Endothelial cell of umbilical vein (primary cell): Measurements from ENCODE around the gene AGPS. TPM values are rescaled to one million over a fixed set of nuclear protein-coding genes. Genes with fewer than 3 reads are reported as not detected.

ENCODE experiments used
- BruUV-seq: library from RNA; stranded (reverse); fragments of 400-500 nt; replicated peaks from 2 replicates; lab custom pipeline; 2021; lab: Mats Ljungman, UMichigan
- CTCF ChIA-PET: fragments of 300-600, 350-600 bp; sonication (Branson Sonifier 250); formaldehyde crosslinking; loops from one replicate; lab custom pipeline; 2021; ENCODE audit warnings: antibody characterized with exemption, inconsistent platforms; lab: Charles Lee
- POLR2A ChIA-PET: fragments of 300-600, 350-600 bp; sonication (Branson Sonifier 250); formaldehyde crosslinking; loops from one replicate; lab custom pipeline; 2021; ENCODE audit warnings: antibody characterized with exemption, inconsistent platforms; lab: Charles Lee
- DNase-seq: peaks from one replicate; pipeline ENCODE4 v3.0.0-alpha.2; 2011; ENCODE audit warnings: low read depth, low spot score
- FAIRE-seq: peaks from 2 replicates; lab custom pipeline; 2011; peaks lifted over from hg19 to GRCh38; lab: Jason Lieb, UNC
- H2AFZ ChIP-seq: 2 replicates; pipeline ENCODE4 v1.6.0; 2012; ENCODE audit warnings: low read depth, low read length, control low read depth, inconsistent platforms
- H3K27ac ChIP-seq: 2 replicates; pipeline ENCODE4 v1.5.1; 2011; ENCODE audit warnings: low read depth, mild to moderate bottlenecking, control low read depth, low read length, moderate library complexity; ENCODE audit not compliant: insufficient read depth
- H3K27me3 ChIP-seq, 2 experiments: 2 replicates each; pipeline versions ENCODE4 v1.6.0 to v1.6.1; 2011; ENCODE audit warnings: low read length in 2 of 2, mixed read lengths in 1 of 2; ENCODE audit not compliant: control insufficient read depth in 2 of 2, insufficient read depth in 2 of 2
- H3K36me3 ChIP-seq, 2 experiments: 2 replicates in 1 of 2; 3 replicates in 1 of 2; pipeline ENCODE4 v1.5.1; 2011; ENCODE audit warnings: low read length in 2 of 2, mild to moderate bottlenecking in 1 of 2, moderate library complexity in 1 of 2; ENCODE audit not compliant: control insufficient read depth in 2 of 2, insufficient read depth in 2 of 2; ENCODE audit errors: extremely low read depth in 1 of 2
- H3K4me1 ChIP-seq: 3 replicates; pipeline ENCODE4 v1.5.1; 2011; ENCODE audit warnings: mild to moderate bottlenecking, low read length; ENCODE audit not compliant: control insufficient read depth, insufficient read depth; ENCODE audit errors: extremely low read depth
- H3K4me2 ChIP-seq: 2 replicates; pipeline ENCODE4 v1.6.1; 2011; ENCODE audit warnings: low read length, control low read depth, mixed read lengths; ENCODE audit not compliant: insufficient read depth
- H3K4me3 ChIP-seq, 3 experiments: fragments of 200-600 bp in 1 of 3; sonication (generic), shearing (Covaris generic) in 1 of 3; replicated peaks in 1 of 3; 2 replicates each; pipeline ENCODE4 v1.5.1; 2011 to 2016; ENCODE audit warnings: control low read depth in 3 of 3, low read length in 3 of 3, mild to moderate bottlenecking in 2 of 3, inconsistent platforms in 1 of 3, low read depth in 1 of 3, moderate library complexity in 1 of 3; ENCODE audit not compliant: insufficient read depth in 1 of 3
- H3K79me2 ChIP-seq: 2 replicates; pipeline ENCODE4 v1.6.0; 2012; ENCODE audit warnings: low read length, inconsistent platforms; ENCODE audit not compliant: control insufficient read depth, insufficient read depth
- H3K9ac ChIP-seq: replicated peaks from 2 replicates; pipeline ENCODE3; 2011; ENCODE audit warnings: low read length, control low read depth; ENCODE audit not compliant: insufficient read depth; ENCODE audit errors: extremely low read depth
- H3K9me1 ChIP-seq: replicated peaks from 3 replicates; pipeline ENCODE4 v1.6.0; 2011; ENCODE audit warnings: mild to moderate bottlenecking, low read length; ENCODE audit not compliant: control insufficient read depth, insufficient read depth; ENCODE audit errors: extremely low read depth
- H3K9me3 ChIP-seq: replicated peaks from 2 replicates; pipeline ENCODE4 v1.5.1; 2012; ENCODE audit warnings: low read length, inconsistent platforms; ENCODE audit not compliant: control insufficient read depth, insufficient read depth
- H4K20me1 ChIP-seq: replicated peaks from 2 replicates; pipeline ENCODE3; 2011; ENCODE audit warnings: mild to moderate bottlenecking, low read length; ENCODE audit not compliant: control insufficient read depth, insufficient read depth; ENCODE audit errors: extremely low read depth
- CTCF ChIP-seq, 2 donors: IDR thresholded peaks; 1 replicate in 1 of 2; 2 replicates in 1 of 2; pipeline ENCODE4 v1.5.1; 2011; ENCODE audit warnings: low read length in 2 of 2, mild to moderate bottlenecking in 2 of 2, moderate library complexity in 2 of 2, control low read depth in 1 of 2, inconsistent platforms in 1 of 2, low read depth in 1 of 2; ENCODE audit not compliant: insufficient read depth in 1 of 2; ENCODE audit errors: extremely low read depth in 1 of 2
- EZH2 ChIP-seq: IDR thresholded peaks from 2 replicates; pipeline ENCODE4 v1.6.1; 2012; ENCODE audit warnings: borderline replicate concordance, low read depth, mild to moderate bottlenecking, moderate library complexity, low read length, inconsistent platforms; ENCODE audit not compliant: severe bottlenecking
- JUN ChIP-seq: IDR thresholded peaks from 2 replicates; pipeline ENCODE4 v1.6.1; 2011; ENCODE audit warnings: borderline replicate concordance, low read depth; ENCODE audit not compliant: insufficient read length, insufficient read depth
- MAX ChIP-seq: IDR thresholded peaks from 2 replicates; pipeline ENCODE4 v1.6.1; 2011; ENCODE audit not compliant: insufficient read depth, insufficient read length
- MYC ChIP-seq: IDR thresholded peaks from one replicate; pipeline ENCODE4 v1.6.1; 2011; ENCODE audit warnings: mild to moderate bottlenecking, low read depth, low read length
- POLR2A ChIP-seq: IDR thresholded peaks from 2 replicates; pipeline ENCODE4 v1.6.1; 2012; ENCODE audit warnings: low read depth, mild to moderate bottlenecking, control low read depth, low read length
- POLR2AphosphoS5 ChIP-seq: IDR thresholded peaks from 2 replicates; pipeline ENCODE4 v1.6.1; 2012; ENCODE audit warnings: low read depth, mild to moderate bottlenecking, control low read depth, low read length, moderate library complexity; ENCODE audit not compliant: insufficient read depth
- dilution Hi-C: fragments of 300-500 bp; cut with MboI; formaldehyde crosslinking; loops from one replicate; pipeline ENCODE4 v1.15.0; 2019; ENCODE audit warnings: low sequenced_read_pairs; ENCODE audit not compliant: extremely low pct_ligation_motif_present
- intact Hi-C: fragments of 100-400 bp; cut with micrococcal nuclease; formaldehyde crosslinking; loops from one replicate; pipeline ENCODE4 v1.10.0; 2022
- polyA plus RNA-seq, 4 experiments: library from polyadenylated mRNA; depleted of rRNA in 3 of 4; stranded (reverse) in 3 of 4; unstranded in 1 of 4; fragments of >200 nt; gene quantifications; 2 replicates each; pipeline versions ENCODE4 v1.2.1 to v1.2.3, GENCODE V29; 2011 to 2012; ENCODE audit warnings: missing spikeins in 1 of 4
- total RNA-seq: library from RNA; stranded (reverse); gene quantifications from 2 replicates; pipeline ENCODE4 v1.2.3, GENCODE V29; 2021

AGPS gene
- total and polyA plus RNA-seq, 2 donors (not counting 3 experiments of a cell fraction or from before 2014, with no cell fraction given), result 10.1 to 96.5 TPM

- no peaks in the 10 kb centered on the region for H3K27me3 ChIP-seq
- H4K20me1 ChIP-seq, result no peaks in the 10 kb centered on the region
- H3K9ac ChIP-seq, result no peak overlapping the region
- H3K27ac ChIP-seq, result no peak overlapping the region
- H3K36me3 ChIP-seq, result peaks cover 2 to 8% of the 10 kb centered on the region in 2 experiments
- DNase-seq (no peak), FAIRE-seq (no peak)
- ChIA-PET CTCF (no interaction called here), POLR2A (no interaction called here)
- no TSS peak for BruUV-seq
- no peaks in the 10 kb centered on the region for H3K9me1 ChIP-seq
- dilution Hi-C loops (no loop called here), intact Hi-C loops (no loop called here)
- no peak overlapping the region for H3K4me2 ChIP-seq
- H3K9me3 ChIP-seq, result peaks cover 2% of the 10 kb centered on the region
- H2AFZ ChIP-seq, result no peak overlapping the region
- H3K4me1 ChIP-seq, result no peaks in the 10 kb centered on the region
- H3K4me3 ChIP-seq, result no peak overlapping the region
- TF ChIP-seq POLR2A, result no peak
- TF ChIP-seq POLR2AphosphoS5, result no peak
- TF ChIP-seq MYC, result no peak
- no peak for TF ChIP-seq EZH2
- no peak for TF ChIP-seq MAX
- TF ChIP-seq CTCF (IDR thresholded peaks at IDR 0.05; ENCODE audit: extremely low read depth in 1 of 2, insufficient read depth in 1 of 2, low read depth in 1 of 2, low read length in 2 of 2), result no peak
- no peak for TF ChIP-seq JUN
- H3K79me2 ChIP-seq, result peaks cover 73% of the 10 kb centered on the region
Measured at GRCh38 chr2:177432703-177433102, 40.1 kb downstream of the AGPS start.
